PC-3 (cell line): ENCODE results near the gene ARMC12.
"Not testable (repeated sequence)": the region's sequence is repeated elsewhere in the genome, so short reads cannot be mapped to it uniquely, and the experiment has no call there.

Source experiments
- EZH2 ChIP-seq: fragments of 300-600 bp; sonication (generic); IDR thresholded peaks from one replicate; pipeline ENCODE4 v1.6.1; 2017; ENCODE audit warnings: antibody characterized with exemption, mild to moderate bottlenecking, low read length; ENCODE audit not compliant: unreplicated experiment
- EZH2phosphoT487 ChIP-seq: fragments of 300-600 bp; sonication (generic); IDR thresholded peaks from 2 replicates; pipeline ENCODE4 v1.6.1; 2018; ENCODE audit warnings: mild to moderate bottlenecking, antibody characterized with exemption, low read length, borderline replicate concordance
- TF ChIP-seq, protein P1 (sequence below): fragments of 300-600 bp; sonication (generic); conservative IDR thresholded peaks from 2 replicates; pipeline ENCODE4 v1.5.1; 2017; ENCODE audit warnings: antibody characterized with exemption, low read depth, mild to moderate bottlenecking, low read length

- TF ChIP-seq, protein P1, sequence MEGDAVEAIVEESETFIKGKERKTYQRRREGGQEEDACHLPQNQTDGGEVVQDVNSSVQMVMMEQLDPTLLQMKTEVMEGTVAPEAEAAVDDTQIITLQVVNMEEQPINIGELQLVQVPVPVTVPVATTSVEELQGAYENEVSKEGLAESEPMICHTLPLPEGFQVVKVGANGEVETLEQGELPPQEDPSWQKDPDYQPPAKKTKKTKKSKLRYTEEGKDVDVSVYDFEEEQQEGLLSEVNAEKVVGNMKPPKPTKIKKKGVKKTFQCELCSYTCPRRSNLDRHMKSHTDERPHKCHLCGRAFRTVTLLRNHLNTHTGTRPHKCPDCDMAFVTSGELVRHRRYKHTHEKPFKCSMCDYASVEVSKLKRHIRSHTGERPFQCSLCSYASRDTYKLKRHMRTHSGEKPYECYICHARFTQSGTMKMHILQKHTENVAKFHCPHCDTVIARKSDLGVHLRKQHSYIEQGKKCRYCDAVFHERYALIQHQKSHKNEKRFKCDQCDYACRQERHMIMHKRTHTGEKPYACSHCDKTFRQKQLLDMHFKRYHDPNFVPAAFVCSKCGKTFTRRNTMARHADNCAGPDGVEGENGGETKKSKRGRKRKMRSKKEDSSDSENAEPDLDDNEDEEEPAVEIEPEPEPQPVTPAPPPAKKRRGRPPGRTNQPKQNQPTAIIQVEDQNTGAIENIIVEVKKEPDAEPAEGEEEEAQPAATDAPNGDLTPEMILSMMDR = not testable (repeated sequence)
- not testable (repeated sequence) for TF ChIP-seq EZH2phosphoT487, EZH2
These were observed 38.4 kb upstream of the ARMC12 start for GRCh38 chr6:35698430-35698829.
